ENCODE results near the gene ANKRD53.

GRCh38 chr2:70938586-70938950 is 39.9 kb upstream of the ANKRD53 start:
- TF ChIP-seq CTCF (IDR thresholded peaks at IDR 0.05; ENCODE audit: insufficient read depth, low read length, poor library complexity, severe bottlenecking) (no peak), EZH2phosphoT487 (conservative IDR thresholded peaks at IDR 0.05; ENCODE audit: low read length) (no peak)
